ENCODE data around the gene TTC39B.

The TTC39B gene

GRCh38 chr9:15262581-15262980 lies 44.4 kb downstream of the TTC39B start:
- POLR2A ChIA-PET = no interaction called here
- no CpG with 5 or more reads among the region's 1 CpG for WGBS (ENCODE audit: insufficient coverage)
- CTCF ChIA-PET = interaction anchor here (0.5 kb wide), 1 partner anchor 60 kb away, joined by 3 read pairs; no protein-coding TSS in a partner anchor

GRCh38 chr9:15256426-15256825 lies 50.6 kb downstream of the TTC39B start:
- POLR2A ChIA-PET = no interaction called here
- no peak overlapping the region for H3K4me3 ChIP-seq (ENCODE audit: control insufficient read depth in 1 of 7, extremely low read depth in 1 of 7, insufficient read depth in 4 of 7, low read depth in 2 of 7, low read length in 6 of 7)
- no peak overlapping the region for H3K27ac ChIP-seq (ENCODE audit: insufficient read depth in 1 of 2, low read depth in 1 of 2, low read length in 2 of 2, poor library complexity in 1 of 2, severe bottlenecking in 2 of 2)
- 95% methylated on average over 3 of the region's 4 CpGs for WGBS (ENCODE audit: insufficient coverage)
- no peaks in the 10 kb centered on the region for H3K4me1 ChIP-seq (ENCODE audit: control extremely low read depth in 1 of 4, control insufficient read depth in 4 of 4, insufficient read depth in 4 of 4, low read length in 3 of 4)
- no peaks in the 10 kb centered on the region for H3K9me3 ChIP-seq (ENCODE audit: control extremely low read depth in 1 of 5, control insufficient read depth in 4 of 5, insufficient read depth in 2 of 5, low read depth in 1 of 5, low read length in 4 of 5)
- no peak for DNase-seq
- peaks cover 0 to 7% (median 0%) of the 10 kb centered on the region in 4 experiments for H3K36me3 ChIP-seq (ENCODE audit: control insufficient read depth in 4 of 4, insufficient read depth in 4 of 4, low read length in 3 of 4)
- CTCF ChIA-PET = no interaction called here
- no peaks in the 10 kb centered on the region for H3K27me3 ChIP-seq (replicated peaks in 2 of 5; ENCODE audit: control insufficient read depth in 4 of 5, insufficient read depth in 5 of 5, low read length in 4 of 5)

More at GRCh38 chr9:15262581-15262980, 44.4 kb downstream of the TTC39B start:
- Histone ChIP-seq H3K4me3 (ENCODE audit: control insufficient read depth in 1 of 7, extremely low read depth in 1 of 7, insufficient read depth in 4 of 7, low read depth in 2 of 7, low read length in 6 of 7) (no peak overlapping the region), H3K36me3 (ENCODE audit: control insufficient read depth in 4 of 4, insufficient read depth in 4 of 4, low read length in 3 of 4) (peaks cover 0 to 3% (median 0%) of the 10 kb centered on the region in 4 experiments), H3K27ac (ENCODE audit: insufficient read depth in 1 of 2, low read depth in 1 of 2, low read length in 2 of 2, poor library complexity in 1 of 2, severe bottlenecking in 2 of 2) (no peak overlapping the region), H3K4me1 (ENCODE audit: control extremely low read depth in 1 of 4, control insufficient read depth in 4 of 4, insufficient read depth in 4 of 4, low read length in 3 of 4) (peaks cover 0 to 10% (median 1%) of the 10 kb centered on the region in 4 experiments), H3K9me3 (ENCODE audit: control extremely low read depth in 1 of 5, control insufficient read depth in 4 of 5, insufficient read depth in 2 of 5, low read depth in 1 of 5, low read length in 4 of 5) (no peaks in the 10 kb centered on the region), H3K27me3 (replicated peaks in 2 of 5; ENCODE audit: control insufficient read depth in 4 of 5, insufficient read depth in 5 of 5, low read length in 4 of 5) (no peaks in the 10 kb centered on the region)
- no peak for DNase-seq

DNA sequence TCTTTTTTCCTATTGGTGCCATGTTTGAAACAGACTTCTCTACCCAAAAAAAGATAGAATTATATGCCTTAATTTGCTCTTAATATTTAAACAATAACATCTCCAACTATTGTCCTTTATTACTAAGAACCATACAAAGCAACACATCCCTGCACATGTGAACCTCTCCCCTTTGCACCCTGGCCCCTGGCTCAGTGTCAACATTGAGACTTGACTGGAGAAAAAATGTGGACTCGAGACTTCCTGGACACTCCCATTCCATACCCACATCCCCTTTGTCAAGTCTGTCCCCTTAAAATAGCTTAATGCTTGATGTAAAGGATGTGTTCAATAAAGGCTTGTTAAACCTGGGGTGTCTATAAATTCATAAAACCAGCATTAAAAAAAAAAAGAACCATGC lies 53.2 kb downstream of the TTC39B start:
- Histone ChIP-seq H3K27ac (ENCODE audit: insufficient read depth in 1 of 2, low read depth in 1 of 2, low read length in 2 of 2, poor library complexity in 1 of 2, severe bottlenecking in 2 of 2) (no peak overlapping the region), H3K27me3 (replicated peaks in 2 of 5; ENCODE audit: control insufficient read depth in 4 of 5, insufficient read depth in 5 of 5, low read length in 4 of 5) (no peaks in the 10 kb centered on the region), H3K36me3 (ENCODE audit: control insufficient read depth in 4 of 4, insufficient read depth in 4 of 4, low read length in 3 of 4) (peaks cover 0 to 7% (median 0%) of the 10 kb centered on the region in 4 experiments), H3K4me3 (ENCODE audit: control insufficient read depth in 1 of 7, extremely low read depth in 1 of 7, insufficient read depth in 4 of 7, low read depth in 2 of 7, low read length in 6 of 7) (no peak overlapping the region), H3K4me1 (ENCODE audit: control extremely low read depth in 1 of 4, control insufficient read depth in 4 of 4, insufficient read depth in 4 of 4, low read length in 3 of 4) (no peaks in the 10 kb centered on the region), H3K9me3 (ENCODE audit: control extremely low read depth in 1 of 5, control insufficient read depth in 4 of 5, insufficient read depth in 2 of 5, low read depth in 1 of 5, low read length in 4 of 5) (no peaks in the 10 kb centered on the region)
- DNase-seq = no peak
- no CpG with 5 or more reads among the region's 1 CpG for WGBS (ENCODE audit: insufficient coverage)
- ChIA-PET CTCF (no interaction called here), POLR2A (no interaction called here)

DNA sequence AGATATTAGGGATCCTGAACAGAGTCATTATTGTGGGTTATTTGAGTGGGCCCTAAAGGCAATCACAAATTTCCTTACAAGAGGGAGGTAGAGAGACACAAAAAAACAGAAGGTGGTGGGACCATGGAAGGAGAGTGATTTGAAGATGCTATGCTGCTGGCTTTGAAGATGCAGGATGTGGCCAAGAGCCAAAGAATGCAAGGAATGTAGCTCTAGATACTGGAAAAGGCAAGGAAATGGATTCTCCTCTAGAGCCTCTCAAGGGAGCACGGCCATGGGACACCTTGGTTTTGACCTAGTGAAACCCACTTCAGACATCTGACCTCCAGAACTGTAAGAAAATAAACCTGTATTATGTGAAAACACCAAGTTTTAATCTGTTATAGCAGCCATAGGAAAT lies 53.8 kb downstream of the TTC39B start:
- H3K9me3 ChIP-seq (ENCODE audit: control extremely low read depth in 1 of 5, control insufficient read depth in 4 of 5, insufficient read depth in 2 of 5, low read depth in 1 of 5, low read length in 4 of 5) = no peaks in the 10 kb centered on the region
- no peak for DNase-seq
- H3K27me3 ChIP-seq (replicated peaks in 2 of 5; ENCODE audit: control insufficient read depth in 4 of 5, insufficient read depth in 5 of 5, low read length in 4 of 5) = no peaks in the 10 kb centered on the region
- no peak overlapping the region for H3K4me3 ChIP-seq (ENCODE audit: control insufficient read depth in 1 of 7, extremely low read depth in 1 of 7, insufficient read depth in 4 of 7, low read depth in 2 of 7, low read length in 6 of 7)
- POLR2A ChIA-PET = no interaction called here
- no peaks in the 10 kb centered on the region for H3K4me1 ChIP-seq (ENCODE audit: control extremely low read depth in 1 of 4, control insufficient read depth in 4 of 4, insufficient read depth in 4 of 4, low read length in 3 of 4)
- WGBS (ENCODE audit: insufficient coverage) = 100% methylated on average over 1 of the region's 1 CpG
- CTCF ChIA-PET = no interaction called here
- no peak overlapping the region for H3K27ac ChIP-seq (ENCODE audit: insufficient read depth in 1 of 2, low read depth in 1 of 2, low read length in 2 of 2, poor library complexity in 1 of 2, severe bottlenecking in 2 of 2)
- peaks cover 0 to 4% (median 0%) of the 10 kb centered on the region in 4 experiments for H3K36me3 ChIP-seq (ENCODE audit: control insufficient read depth in 4 of 4, insufficient read depth in 4 of 4, low read length in 3 of 4)

GRCh38 chr9:15249981-15250380 lies 57.0 kb downstream of the TTC39B start:
- H3K27me3 ChIP-seq (replicated peaks in 2 of 5; ENCODE audit: control insufficient read depth in 4 of 5, insufficient read depth in 5 of 5, low read length in 4 of 5) = no peaks in the 10 kb centered on the region
- CTCF ChIA-PET = interaction anchor here (1.7 kb wide), 1 partner anchor 18 kb away, joined by 5 read pairs; no protein-coding TSS in a partner anchor
- POLR2A ChIA-PET = no interaction called here
- no peaks in the 10 kb centered on the region for H3K4me1 ChIP-seq (ENCODE audit: control extremely low read depth in 1 of 4, control insufficient read depth in 4 of 4, insufficient read depth in 4 of 4, low read length in 3 of 4)
- H3K27ac ChIP-seq (ENCODE audit: insufficient read depth in 1 of 2, low read depth in 1 of 2, low read length in 2 of 2, poor library complexity in 1 of 2, severe bottlenecking in 2 of 2) = no peak overlapping the region
- H3K4me3 ChIP-seq (ENCODE audit: control insufficient read depth in 1 of 7, extremely low read depth in 1 of 7, insufficient read depth in 4 of 7, low read depth in 2 of 7, low read length in 6 of 7) = no peak overlapping the region
- H3K36me3 ChIP-seq (ENCODE audit: control insufficient read depth in 4 of 4, insufficient read depth in 4 of 4, low read length in 3 of 4) = peaks cover 0 to 4% (median 0%) of the 10 kb centered on the region in 4 experiments
- 100% methylated on average over 2 of the region's 3 CpGs for WGBS (ENCODE audit: insufficient coverage)
- DNase-seq = no peak
- no peaks in the 10 kb centered on the region for H3K9me3 ChIP-seq (ENCODE audit: control extremely low read depth in 1 of 5, control insufficient read depth in 4 of 5, insufficient read depth in 2 of 5, low read depth in 1 of 5, low read length in 4 of 5)

DNA sequence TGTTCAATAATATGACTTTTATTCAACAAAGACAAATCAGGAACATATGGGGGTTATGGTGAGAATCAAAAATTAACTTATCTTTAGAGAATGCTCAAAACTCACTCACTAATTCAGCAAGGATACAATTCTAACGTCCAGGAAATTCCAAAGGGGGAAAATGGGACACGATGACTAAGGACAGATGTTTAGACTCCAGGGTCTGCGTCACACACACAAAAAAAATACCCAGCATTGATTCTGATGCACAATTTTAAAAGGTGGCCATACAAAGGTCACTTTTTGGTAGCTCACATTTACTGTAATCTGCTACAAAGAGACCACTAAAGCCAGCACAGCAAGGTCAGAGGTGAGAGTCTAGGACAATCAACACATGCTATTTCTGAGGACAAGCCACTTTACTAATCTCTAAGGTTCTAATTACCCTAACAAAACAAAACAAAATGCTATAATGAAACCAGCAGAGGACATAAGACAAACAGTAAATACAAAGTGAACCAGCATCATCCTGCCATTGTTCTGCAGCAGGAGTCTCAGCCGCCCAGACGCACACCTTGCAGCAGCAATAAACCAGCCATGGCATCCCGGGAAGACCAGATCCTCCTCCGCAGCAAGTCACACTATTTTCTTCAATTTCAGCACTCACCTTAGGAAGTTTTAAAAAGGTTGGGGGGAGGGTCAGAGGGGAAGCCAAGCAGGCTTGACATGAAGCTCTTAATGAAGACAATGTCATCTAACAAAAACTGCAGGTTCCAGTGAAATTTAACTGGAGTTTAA lies 57.8 kb downstream of the TTC39B start:
- DNase-seq = no peak
- Histone ChIP-seq H3K9me3 (ENCODE audit: control extremely low read depth in 1 of 5, control insufficient read depth in 4 of 5, insufficient read depth in 2 of 5, low read depth in 1 of 5, low read length in 4 of 5) (no peaks in the 10 kb centered on the region), H3K4me3 (ENCODE audit: control insufficient read depth in 1 of 7, extremely low read depth in 1 of 7, insufficient read depth in 4 of 7, low read depth in 2 of 7, low read length in 6 of 7) (no peak overlapping the region), H3K27me3 (replicated peaks in 2 of 5; ENCODE audit: control insufficient read depth in 4 of 5, insufficient read depth in 5 of 5, low read length in 4 of 5) (no peaks in the 10 kb centered on the region), H3K4me1 (ENCODE audit: control extremely low read depth in 1 of 4, control insufficient read depth in 4 of 4, insufficient read depth in 4 of 4, low read length in 3 of 4) (no peaks in the 10 kb centered on the region), H3K27ac (ENCODE audit: insufficient read depth in 1 of 2, low read depth in 1 of 2, low read length in 2 of 2, poor library complexity in 1 of 2, severe bottlenecking in 2 of 2) (no peak overlapping the region), H3K36me3 (ENCODE audit: control insufficient read depth in 4 of 4, insufficient read depth in 4 of 4, low read length in 3 of 4) (peaks cover 0 to 4% (median 0%) of the 10 kb centered on the region in 4 experiments)
- CTCF ChIA-PET = interaction anchor here (0.6 to 1.7 kb wide), 2 partner anchors 18 to 138 kb away, joined by 3 to 5 read pairs; no protein-coding TSS in a partner anchor
- whole genome bisulfite sequencing (ENCODE audit: insufficient coverage) = 93% methylated on average over 5 of the region's 7 CpGs
- POLR2A ChIA-PET = interaction anchor here (0.6 kb wide), 1 partner anchor 350 kb away, joined by 3 read pairs; no protein-coding TSS in a partner anchor

- Histone ChIP-seq H3K4me3 (ENCODE audit: control insufficient read depth in 1 of 7, extremely low read depth in 1 of 7, insufficient read depth in 4 of 7, low read depth in 2 of 7, low read length in 6 of 7) (no peak overlapping the region), H3K4me1 (ENCODE audit: control extremely low read depth in 1 of 4, control insufficient read depth in 4 of 4, insufficient read depth in 4 of 4, low read length in 3 of 4) (no peaks in the 10 kb centered on the region), H3K27ac (ENCODE audit: insufficient read depth in 1 of 2, low read depth in 1 of 2, low read length in 2 of 2, poor library complexity in 1 of 2, severe bottlenecking in 2 of 2) (no peak overlapping the region), H3K36me3 (ENCODE audit: control insufficient read depth in 4 of 4, insufficient read depth in 4 of 4, low read length in 3 of 4) (peaks cover 0 to 4% (median 0%) of the 10 kb centered on the region in 4 experiments), H3K27me3 (replicated peaks in 2 of 5; ENCODE audit: control insufficient read depth in 4 of 5, insufficient read depth in 5 of 5, low read length in 4 of 5) (no peaks in the 10 kb centered on the region), H3K9me3 (ENCODE audit: control extremely low read depth in 1 of 5, control insufficient read depth in 4 of 5, insufficient read depth in 2 of 5, low read depth in 1 of 5, low read length in 4 of 5) (no peaks in the 10 kb centered on the region)
- DNase-seq = no peak
- ChIA-PET POLR2A (interaction anchor here (0.6 kb wide), 1 partner anchor 351 kb away, joined by 3 read pairs; no protein-coding TSS in a partner anchor), CTCF (interaction anchor here (0.6 to 1.7 kb wide), 2 partner anchors 17 to 139 kb away, joined by 3 to 5 read pairs; no protein-coding TSS in a partner anchor)
- WGBS (ENCODE audit: insufficient coverage) = no CpG with 5 or more reads among the region's 2 CpGs
Measured at GRCh38 chr9:15248621-15249020, 58.4 kb downstream of the TTC39B start.

Data from common myeloid progenitor, CD34-positive (primary cell).